HG03558 (cell line): ENCODE data around the gene UBE2E2.
A peak's percentile ranks its signal among the peaks of the same experiment; 100 is the strongest.
"Not testable (repeated sequence)": the region's sequence is repeated elsewhere in the genome, so short reads cannot be mapped to it uniquely, and the experiment has no call there.

ENCODE experiments used
- ATAC-seq: cut with Tn5 transposase; IDR thresholded peaks from one replicate; pipeline ENCODE4 v1.9.1; 2021; ENCODE audit warnings: moderate number of reproducible peaks; ENCODE audit not compliant: unreplicated experiment; ENCODE audit errors: extremely low read depth

The UBE2E2 gene

DNA sequence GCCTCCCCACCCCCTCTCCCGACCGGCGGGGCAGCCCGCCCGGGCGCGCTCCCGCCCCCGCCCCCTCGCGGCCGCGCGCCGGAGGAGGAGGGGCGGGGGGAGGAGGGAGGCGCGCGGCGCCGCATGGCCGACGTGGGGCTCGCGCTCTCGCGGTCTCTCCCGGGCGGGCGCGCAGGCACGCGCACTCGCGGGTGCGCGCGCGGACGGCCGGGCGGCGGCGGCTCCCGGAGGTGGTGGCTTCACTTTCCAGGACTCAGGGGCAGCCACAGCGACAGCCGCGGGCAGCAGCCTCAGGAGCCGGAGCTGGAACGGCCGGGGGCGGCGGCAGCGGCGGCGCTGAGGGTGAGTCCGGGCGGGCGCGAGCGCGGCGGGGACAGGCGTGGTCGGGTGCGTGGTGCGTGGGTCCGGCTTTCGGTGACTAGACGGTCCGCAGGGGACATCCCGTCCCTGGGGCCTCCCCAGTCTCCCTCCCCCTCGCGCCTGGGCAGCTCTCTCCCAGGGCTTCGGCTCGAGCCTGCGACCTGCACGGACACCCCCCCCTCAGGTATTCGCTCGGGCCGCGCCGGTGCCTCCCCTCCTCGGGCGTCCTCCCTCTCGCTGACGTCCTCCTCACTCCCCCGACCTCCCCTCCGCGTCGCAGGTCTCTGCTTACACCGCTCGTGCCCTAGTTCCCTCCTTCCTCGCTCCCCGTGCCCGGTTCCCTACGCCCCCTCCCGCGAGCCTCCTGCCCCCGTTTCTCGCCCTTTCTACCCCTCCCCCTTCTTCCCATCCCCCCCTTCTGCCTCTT lies at the start of gene UBE2E2:
Gene UBE2E2, plus strand, starts transcription at position 407 of the 787 bp plus-strand sequence.
- ATAC-seq, result peak; percentile 49

GRCh38 chr3:23153436-23153835 lies 49.7 kb upstream of the UBE2E2 start:
- no peak for ATAC-seq

GRCh38 chr3:23157331-23157730 lies 45.8 kb upstream of the UBE2E2 start:
- ATAC-seq, result no peak

DNA sequence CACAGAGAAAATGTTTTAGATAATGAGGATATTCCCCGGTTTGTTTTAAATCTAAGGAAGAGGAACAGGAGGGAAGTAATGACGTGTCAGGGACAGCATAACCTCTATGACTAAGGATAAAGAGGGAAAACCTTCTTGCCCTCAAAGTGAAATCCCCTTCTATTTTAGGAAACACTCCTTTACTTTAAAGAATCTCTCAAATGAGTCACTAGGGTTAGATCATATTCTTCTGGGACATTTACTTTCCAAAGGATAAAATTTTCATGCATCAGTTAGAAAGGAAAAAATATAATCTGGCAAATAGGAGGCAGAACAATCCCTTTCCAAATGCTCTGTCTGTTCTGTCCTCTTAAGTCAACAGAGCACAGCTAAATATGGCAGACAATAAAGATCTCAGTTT lies 43.2 kb upstream of the UBE2E2 start:
- no peak for ATAC-seq

- ATAC-seq, result no peak
These were observed 41.8 kb upstream of the UBE2E2 start for GRCh38 chr3:23161308-23161707.

DNA sequence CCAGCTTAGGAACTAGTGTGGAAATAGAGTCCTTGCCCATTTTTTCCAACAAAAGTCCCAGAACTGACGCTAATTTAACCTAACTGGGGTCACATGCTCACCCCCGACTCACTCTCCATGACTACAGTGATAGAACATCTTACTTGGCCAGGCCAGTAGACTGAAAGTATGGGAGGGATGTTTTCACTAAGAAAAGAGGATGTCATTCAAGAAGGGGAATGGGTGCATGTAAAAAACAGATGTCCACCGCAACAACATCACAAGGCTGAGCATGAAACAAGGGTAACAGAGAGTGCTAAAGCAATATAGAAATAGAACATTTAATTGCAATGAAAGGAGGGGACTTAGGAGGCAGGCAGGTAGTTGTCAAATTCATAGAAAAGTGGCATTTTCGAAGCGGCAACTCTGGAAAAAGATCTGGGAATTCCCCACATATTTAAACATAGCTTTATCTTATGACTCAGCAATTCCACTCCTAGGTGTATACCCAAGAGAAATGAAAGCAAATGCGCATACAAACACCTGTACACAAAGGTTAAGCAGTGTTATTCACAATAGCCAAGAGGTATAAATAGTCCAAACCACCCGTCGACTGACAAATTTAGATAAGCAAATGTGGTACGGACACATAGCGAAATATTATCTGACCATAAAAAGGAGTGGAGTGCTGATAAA lies 41.1 kb upstream of the UBE2E2 start:
- ATAC-seq, result peak; percentile 49

GRCh38 chr3:23162934-23163333 lies 40.2 kb upstream of the UBE2E2 start:
- peak; percentile 38 for ATAC-seq

DNA sequence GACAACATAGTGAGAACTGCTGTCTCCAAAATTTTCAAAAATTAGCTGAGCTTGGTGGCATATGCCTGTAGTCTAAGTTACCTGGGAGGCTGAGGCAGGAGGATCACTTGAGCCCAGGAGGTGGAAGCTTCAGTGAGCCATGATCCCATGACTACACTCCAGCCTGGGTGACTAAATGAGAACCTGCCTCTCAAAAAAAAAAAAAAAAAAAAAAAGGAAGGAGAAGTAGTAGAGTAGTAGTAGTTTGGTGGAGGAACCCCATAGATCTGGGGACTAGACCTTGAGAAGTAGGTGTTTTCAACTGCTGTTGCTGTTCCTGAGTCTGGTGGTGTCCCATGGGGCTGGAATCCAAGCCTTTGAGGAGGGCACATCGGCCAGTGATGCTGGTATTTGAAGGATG lies 38.4 kb upstream of the UBE2E2 start:
- no peak for ATAC-seq

DNA sequence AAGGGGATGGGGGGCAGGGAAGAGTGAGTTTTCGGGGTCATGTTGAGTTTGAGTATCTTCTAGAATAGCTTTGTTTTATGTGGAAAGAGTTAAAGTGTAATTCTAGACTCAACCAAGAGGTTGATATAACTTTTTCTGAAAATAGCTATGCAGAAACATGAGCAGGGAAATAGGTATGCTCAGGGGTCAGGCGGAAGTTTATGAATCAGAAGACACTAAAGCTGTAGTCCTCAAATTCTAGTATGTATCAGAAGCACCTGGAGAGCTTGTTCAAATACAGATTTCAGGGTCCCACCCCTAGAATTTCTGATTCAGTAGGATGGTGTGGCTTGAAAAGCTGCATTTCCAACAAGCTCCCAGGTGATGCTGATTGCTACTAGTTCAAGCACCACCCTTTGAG lies 37.6 kb upstream of the UBE2E2 start:
- ATAC-seq, result no peak

DNA sequence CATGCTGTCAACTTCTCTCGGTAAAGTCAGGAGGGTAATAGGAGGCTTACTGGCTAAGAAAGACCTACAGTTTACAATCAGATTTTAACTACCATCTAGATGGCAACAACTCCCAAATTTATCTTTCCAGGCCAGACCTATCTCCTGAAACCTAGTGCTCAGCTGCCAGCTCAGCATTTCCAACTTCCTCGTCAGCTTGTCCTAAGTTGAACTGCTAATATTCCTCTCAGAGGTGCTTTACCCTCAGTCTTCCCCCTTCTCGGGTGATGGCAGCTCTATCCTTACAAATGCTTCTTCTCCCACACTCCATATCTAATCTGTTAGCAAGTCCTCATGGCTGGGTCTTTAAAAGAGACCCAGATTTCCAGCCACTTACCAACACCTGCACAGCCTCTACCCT lies 36.9 kb upstream of the UBE2E2 start:
- no peak for ATAC-seq

DNA sequence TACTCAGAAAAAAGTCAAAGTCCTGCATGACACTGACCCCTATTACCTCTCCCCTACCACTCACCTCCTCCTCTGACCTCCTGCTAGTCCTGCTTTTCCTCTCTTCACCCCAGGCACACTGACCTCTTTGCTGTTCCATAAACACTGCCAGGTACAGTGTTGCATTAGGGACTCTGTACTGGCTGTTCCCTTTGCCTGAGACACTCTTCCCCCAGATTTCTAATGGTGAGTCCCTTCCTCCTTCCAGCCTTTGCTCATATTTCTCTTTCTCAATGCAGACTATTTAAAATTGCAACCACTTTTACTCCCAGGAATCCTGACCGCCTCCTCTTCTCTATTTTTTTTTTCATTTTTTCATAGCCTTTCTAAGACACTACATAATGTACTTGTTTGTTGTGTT lies 36.3 kb upstream of the UBE2E2 start:
- no peak for ATAC-seq

DNA sequence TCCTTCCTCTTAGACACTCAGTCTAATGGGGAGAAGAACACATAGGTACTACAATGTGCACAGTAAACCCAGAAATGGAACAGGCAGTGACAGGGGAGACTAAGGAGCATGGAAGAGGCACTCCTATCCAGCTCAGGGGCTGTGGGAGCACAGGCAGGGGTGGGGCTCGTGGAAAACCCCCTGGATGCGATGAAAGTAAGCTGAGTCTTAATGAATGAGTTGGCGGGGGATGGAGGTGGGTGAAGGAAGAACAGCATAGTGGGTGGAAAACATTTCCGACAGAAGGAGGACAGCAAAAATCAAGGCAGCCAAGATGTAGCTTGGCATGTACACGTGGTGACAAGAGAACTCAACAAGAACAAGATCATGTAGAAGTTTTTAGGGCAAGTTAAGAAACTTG lies 33.6 kb upstream of the UBE2E2 start:
- ATAC-seq, result no peak

DNA sequence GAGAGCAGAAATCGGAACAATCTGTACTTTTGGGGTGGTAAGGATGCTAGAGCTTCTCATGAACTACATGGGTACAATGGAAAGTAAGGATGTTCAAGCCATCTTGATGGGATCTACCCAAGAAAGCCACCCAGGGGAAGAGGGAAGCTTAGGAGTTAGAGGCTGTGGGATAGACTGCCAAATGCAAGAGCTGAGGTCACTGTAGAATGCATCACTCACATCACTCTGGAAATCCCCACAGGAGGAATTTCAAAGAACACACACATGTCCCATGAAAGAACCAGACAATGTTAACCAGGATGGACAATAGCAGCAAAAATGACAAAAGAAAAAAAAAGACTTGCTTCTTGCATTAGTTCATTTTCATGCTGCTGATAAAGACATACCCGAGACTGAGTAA lies 32.8 kb upstream of the UBE2E2 start:
- no peak for ATAC-seq

DNA sequence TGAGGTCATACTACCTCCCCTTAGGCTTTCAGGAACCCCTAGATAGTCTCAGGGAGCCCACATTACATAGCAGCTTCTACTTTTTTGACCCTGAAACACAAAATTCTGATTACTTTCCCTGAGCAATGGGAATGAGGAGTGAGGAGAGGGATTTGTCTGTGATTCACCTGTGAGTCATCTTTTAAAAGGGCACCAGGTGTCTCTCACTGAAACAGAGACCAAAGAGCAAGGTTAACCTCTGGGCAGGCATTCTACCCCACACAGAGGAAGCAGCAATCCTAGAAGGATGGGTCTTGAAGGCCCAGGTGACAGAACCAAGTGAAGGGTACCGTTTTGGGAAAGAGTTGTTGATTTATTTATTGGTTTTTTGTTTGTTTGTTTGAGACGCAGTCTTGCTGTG lies 31.1 kb upstream of the UBE2E2 start:
- no peak for ATAC-seq

DNA sequence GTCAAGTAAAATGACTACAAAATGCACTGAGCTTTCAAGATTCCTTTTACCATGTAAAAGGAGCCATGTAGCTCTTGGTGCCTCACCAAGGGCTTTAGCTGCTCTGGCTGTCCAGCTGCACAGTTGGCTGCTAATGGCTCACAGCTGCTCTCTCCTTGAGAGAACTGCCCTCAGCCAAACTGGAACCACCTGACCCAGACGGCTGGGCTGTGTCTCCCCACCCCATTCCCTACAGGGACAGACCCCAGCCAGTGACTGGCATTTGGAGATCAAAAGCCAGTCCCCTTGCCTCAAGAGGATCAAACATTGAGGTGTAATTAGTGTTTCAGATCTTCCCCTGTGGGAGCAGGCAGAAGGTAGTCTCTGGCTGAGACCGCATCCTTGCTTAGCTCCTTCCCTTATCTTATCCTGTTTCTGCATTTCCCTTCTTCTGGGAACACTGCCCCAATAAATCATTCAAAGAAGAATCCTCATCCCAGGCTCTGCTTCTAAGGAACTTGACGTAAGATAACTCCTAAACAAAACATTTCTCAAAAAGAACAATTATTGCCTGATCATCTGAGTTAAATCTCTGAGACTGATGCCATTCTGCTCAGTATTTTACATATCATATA lies 28.6 kb upstream of the UBE2E2 start:
- no peak for ATAC-seq

- no peak for ATAC-seq
These were observed 27.6 kb upstream of the UBE2E2 start for GRCh38 chr3:23175341-23176083.

DNA sequence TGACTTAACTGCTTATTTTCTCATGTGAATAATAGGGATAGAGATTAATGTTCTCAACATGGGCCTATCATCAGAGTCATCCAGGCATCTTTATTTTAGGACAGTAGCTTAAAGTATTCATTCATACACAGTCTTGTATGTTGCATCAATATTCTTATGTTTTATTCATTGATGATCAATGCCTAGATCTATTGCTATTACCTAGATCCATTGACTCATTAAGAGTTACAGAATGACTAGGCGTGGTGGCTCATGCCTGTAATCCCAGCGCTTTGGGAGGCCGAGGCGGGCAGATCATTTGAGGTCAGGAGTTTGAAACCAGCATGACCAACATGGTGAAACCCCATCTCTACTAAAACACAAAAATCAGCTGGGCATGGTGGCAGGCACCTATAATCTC lies 26.3 kb upstream of the UBE2E2 start:
- not testable (repeated sequence) for ATAC-seq

- no peak for ATAC-seq
These were observed 20.1 kb upstream of the UBE2E2 start for GRCh38 chr3:23182996-23183513.

- ATAC-seq, result no peak
These were observed 19.4 kb upstream of the UBE2E2 start for GRCh38 chr3:23183731-23184130.

GRCh38 chr3:23185861-23186260 lies 17.3 kb upstream of the UBE2E2 start:
- ATAC-seq, result no peak

DNA sequence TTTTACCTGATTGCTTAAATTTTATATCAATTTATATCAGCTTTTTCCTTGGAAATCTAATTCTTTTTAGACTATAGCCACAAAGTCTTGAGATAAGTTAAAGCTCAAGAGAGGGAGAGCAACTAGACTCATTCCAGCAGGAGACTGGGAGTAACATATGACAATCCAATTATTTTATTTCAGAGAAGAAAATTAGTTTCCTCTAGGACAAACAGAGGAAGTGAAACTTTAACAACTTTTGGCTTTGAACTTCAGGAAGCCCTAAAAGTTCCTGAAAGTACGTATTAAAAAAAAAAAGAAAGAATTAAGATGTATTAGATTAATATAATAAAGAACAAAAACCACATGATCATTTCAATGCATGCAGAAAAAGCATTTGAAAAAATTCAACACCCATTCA lies 13.9 kb upstream of the UBE2E2 start:
- ATAC-seq, result no peak
